HAP-1 (cell line): Measurements from ENCODE around the gene FGR.

Experiments used
- DNase-seq, 2 experiments: peaks; one replicate each; pipeline ENCODE4 v3.0.0-alpha.2; 2016 to 2020; ENCODE audit warnings: low spot score in 2 of 2
- H3K27me3 ChIP-seq: fragments of 250-450 bp; sonication (Bioruptor Pico); 2 replicates; pipeline ENCODE4 v1.5.1; 2020; ENCODE audit warnings: low read depth, mild to moderate bottlenecking, moderate library complexity
- H3K36me3 ChIP-seq: fragments of 250-450 bp; sonication (Bioruptor Pico); replicated peaks from 2 replicates; pipeline ENCODE4 v1.5.1; 2020; ENCODE audit warnings: mild to moderate bottlenecking
- H3K4me1 ChIP-seq: fragments of 250-450 bp; sonication (Bioruptor Pico); 2 replicates; pipeline ENCODE4 v1.5.1; 2020; ENCODE audit warnings: mild to moderate bottlenecking
- H3K4me3 ChIP-seq: fragments of 250-450 bp; sonication (Bioruptor Pico); 2 replicates; pipeline ENCODE4 v1.5.1; 2020; ENCODE audit warnings: mild to moderate bottlenecking, moderate library complexity
- H3K9me3 ChIP-seq: fragments of 250-450 bp; sonication (Bioruptor Pico); 2 replicates; pipeline ENCODE4 v1.5.1; 2020; ENCODE audit warnings: mild to moderate bottlenecking, moderate library complexity
- in situ Hi-C: fragments of 300-500 bp; cut with MboI; formaldehyde crosslinking; loops from 3 replicates; pipeline ENCODE4 v1.14.3; 2020; ENCODE audit warnings: low sequenced_read_pairs, inconsistent platforms, mixed read lengths

FGR gene

DNA sequence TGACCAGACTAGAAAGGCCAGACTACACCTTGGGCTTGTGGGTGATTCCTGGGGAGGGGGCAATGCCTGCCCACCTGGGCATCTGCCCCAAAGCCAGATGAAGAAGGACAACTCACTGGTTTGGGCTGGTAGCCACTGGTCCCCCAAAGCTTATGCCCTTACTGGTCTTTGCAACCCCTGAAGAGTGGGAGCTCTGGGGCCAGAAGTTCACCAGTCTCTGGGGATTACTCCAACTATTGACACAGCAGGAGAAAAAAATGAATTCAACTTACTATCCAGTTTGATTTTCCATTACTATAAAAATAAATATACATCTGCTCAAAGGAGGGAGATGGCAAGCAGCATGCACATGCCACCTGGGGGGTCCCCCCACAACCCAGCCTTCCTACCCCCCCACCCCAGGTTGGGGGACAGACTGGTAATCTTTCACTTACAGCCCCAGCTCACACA, 33.6 kb downstream of the FGR start:
- DNase-seq: no peak
- Histone ChIP-seq H3K4me1 (no peaks in the 10 kb centered on the region), H3K36me3 (no peaks in the 10 kb centered on the region), H3K27me3 (no peaks in the 10 kb centered on the region), H3K9me3 (no peaks in the 10 kb centered on the region), H3K4me3 (no peak overlapping the region)
- in situ Hi-C loops: no loop called here

DNA sequence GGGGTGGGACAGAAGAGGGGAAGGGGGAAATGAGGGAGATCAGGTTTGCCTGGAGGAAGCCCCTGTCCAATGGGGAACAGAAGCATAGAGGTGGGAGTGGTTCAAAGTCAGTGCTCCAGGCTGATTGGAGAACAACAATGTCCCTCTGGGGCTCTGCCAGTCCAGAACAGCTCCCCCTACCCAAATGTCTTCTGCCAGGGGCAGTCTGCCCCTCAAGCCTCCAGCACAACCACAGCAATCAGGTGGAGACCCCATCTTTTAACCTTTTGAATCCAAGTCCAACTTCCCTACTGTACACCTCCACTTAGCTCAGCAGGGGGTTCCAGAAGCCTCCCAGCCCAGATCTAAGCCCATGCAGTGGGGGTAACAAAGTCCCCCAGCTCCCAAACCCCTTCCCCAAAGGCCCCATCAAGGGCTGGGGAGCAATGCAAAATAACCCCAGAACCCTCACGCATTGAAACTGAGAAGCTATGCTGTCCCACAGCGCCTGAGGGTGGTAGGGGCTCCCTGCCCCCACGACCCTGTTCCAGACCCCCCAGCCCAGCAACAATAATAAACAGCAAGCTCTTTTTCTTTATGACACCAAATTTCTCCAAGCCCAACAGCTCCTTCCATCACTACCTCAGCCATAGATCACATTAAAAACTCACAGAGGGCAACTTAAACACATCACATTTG, 34.3 kb downstream of the FGR start:
- no peaks in the 10 kb centered on the region for H3K4me1 ChIP-seq
- no peaks in the 10 kb centered on the region for H3K9me3 ChIP-seq
- H3K4me3 ChIP-seq: no peak overlapping the region
- no peaks in the 10 kb centered on the region for H3K27me3 ChIP-seq
- no peaks in the 10 kb centered on the region for H3K36me3 ChIP-seq
- no peak for DNase-seq
- in situ Hi-C loops: no loop called here

DNA sequence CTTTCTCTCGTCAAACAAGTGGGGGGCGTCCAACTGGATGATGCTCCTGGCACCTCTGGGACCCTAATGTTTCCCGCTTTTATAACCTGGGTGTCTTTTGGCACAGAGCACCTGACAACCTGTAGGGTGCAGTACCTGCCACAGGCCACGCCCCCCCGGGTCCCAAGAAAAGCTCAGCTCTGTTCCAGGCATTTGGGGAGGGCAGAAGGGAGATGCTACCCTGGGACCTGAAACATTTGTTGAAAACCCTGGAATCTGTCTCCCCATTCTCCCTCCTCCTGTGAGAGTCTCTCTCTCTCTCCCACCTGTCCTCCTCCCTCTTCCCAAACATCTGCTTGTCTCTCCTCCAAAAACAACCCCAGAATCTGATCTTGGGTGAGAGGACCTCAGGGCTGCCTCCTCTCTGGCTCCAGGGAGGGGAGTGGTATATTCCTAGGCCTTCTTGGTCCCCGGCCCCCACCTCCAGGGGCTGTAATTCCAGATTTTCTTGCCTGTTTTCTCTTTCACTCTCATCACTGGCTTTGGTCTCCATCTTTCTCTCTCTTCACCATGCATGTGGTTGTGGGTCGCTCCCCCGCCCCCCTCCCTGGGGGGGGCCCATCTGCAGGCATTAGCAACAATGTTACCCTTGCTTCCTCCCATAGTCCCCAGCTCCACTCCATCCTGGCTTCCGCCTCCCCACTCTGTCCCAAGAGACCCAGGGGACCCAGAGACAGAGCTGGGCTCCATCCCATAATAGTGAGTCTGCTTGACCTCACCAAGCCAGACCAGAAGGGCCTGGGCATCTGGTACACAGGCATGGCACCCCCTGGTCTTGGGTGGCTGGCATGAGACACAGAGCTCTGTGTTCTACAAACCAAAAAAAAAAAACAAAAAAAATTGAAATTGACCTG, 35.1 kb downstream of the FGR start:
- Histone ChIP-seq H3K9me3 (no peaks in the 10 kb centered on the region), H3K4me1 (no peaks in the 10 kb centered on the region), H3K36me3 (no peaks in the 10 kb centered on the region), H3K4me3 (no peak overlapping the region), H3K27me3 (no peaks in the 10 kb centered on the region)
- no peak for DNase-seq
- in situ Hi-C loops: no loop called here

GRCh38 chr1:27598902-27599528, 36.0 kb downstream of the FGR start:
- no peak for DNase-seq
- no peaks in the 10 kb centered on the region for H3K4me1 ChIP-seq
- in situ Hi-C loops: no loop called here

DNA sequence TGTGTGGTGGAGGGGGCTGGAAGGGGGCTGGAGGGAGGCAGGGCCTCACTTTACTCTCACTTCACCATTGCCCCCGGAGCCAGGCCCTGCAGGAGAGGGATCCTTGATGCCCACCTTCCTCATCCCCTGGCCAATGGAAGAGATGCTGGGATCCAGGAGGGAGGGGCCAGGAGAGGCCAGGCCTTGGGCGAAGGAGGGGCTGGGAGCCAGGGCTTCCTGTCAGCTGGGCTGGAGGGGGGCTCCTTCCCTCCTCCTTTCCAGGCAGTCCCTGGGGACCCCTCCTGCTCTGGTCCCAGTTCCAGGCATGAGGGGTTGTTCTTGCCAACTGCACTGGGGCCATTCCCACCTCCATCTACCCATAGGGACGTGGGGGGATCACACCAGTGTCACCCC, 36.7 kb downstream of the FGR start:
- Histone ChIP-seq H3K4me3 (no peak overlapping the region), H3K9me3 (no peaks in the 10 kb centered on the region), H3K4me1 (no peaks in the 10 kb centered on the region; the same call in 1 of the 2 replicates), H3K27me3 (no peaks in the 10 kb centered on the region), H3K36me3 (no peaks in the 10 kb centered on the region)
- in situ Hi-C loops: no loop called here
- no peak for DNase-seq

More at GRCh38 chr1:27598902-27599528, 36.0 kb downstream of the FGR start:
- H3K9me3 ChIP-seq: no peaks in the 10 kb centered on the region
- H3K27me3 ChIP-seq: no peaks in the 10 kb centered on the region
- no peak overlapping the region for H3K4me3 ChIP-seq
- H3K36me3 ChIP-seq: no peaks in the 10 kb centered on the region

DNA sequence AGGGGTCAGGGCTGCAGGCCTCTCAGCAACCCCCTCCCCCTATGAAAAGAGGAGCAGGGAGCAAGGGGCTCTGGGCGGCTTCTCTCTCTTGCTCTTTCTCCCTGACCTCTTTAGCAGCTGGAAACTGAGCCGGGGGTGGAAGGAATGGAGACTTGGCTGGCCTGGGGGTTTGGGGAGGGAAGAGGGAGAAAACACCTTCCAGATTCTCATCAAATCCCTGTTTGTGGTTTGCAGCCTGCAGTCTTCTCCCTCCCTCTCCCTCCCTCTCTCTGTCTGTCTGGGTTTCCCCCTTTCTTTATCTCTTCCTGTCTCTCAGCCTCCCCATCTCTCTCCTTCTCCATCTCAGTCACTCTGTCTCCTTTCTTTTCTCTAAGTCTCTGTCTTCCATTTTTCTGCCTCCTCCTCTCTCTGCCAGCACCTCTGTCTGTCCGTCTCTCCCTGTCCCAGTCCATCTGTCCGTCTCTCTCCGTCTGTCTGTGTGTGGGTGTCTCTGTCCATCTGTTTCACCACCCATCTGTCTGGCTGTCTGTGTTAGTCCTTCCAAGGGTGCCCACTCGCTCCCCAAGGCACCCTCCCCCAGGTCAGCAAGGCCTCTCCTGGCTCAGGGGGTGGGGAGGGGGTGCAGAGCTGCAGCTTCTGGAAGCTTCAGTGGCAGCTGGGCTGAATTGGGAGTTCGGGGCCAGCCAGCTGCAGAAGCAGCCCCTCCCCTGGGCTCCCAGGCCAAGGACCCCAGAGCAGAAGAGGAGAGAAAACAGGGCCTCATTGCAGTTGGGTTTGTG, 37.3 kb downstream of the FGR start:
- in situ Hi-C loops: no loop called here
- no peaks in the 10 kb centered on the region for H3K27me3 ChIP-seq
- H3K9me3 ChIP-seq: no peaks in the 10 kb centered on the region
- no peak overlapping the region for H3K4me3 ChIP-seq
- DNase-seq: no peak
- H3K4me1 ChIP-seq: no peaks in the 10 kb centered on the region; the same call in 1 of the 2 replicates
- no peaks in the 10 kb centered on the region for H3K36me3 ChIP-seq

DNA sequence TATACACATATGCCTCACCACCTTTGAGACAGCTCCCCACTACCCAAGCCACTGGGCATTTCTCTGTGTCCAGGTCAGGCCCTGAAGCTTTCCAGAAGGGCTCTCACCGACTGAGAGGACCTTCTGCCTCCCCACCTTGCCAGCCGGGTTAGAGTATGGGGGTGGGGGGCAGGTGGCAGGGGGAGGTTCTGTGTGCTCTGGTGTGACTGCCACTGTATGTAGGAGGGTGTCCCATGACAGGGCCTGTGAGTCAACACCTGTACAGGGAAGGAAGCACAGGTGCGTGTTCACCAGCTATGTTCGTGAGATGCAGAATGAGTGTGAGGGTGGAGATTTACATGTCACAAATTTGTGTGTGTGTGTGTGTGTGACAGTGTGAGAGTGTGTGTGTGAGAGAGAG, 38.0 kb downstream of the FGR start:
- Histone ChIP-seq H3K4me3 (no peak overlapping the region), H3K4me1 (peaks cover under 1% of the 10 kb centered on the region; the same call in 1 of the 2 replicates), H3K9me3 (no peaks in the 10 kb centered on the region), H3K27me3 (no peaks in the 10 kb centered on the region), H3K36me3 (no peaks in the 10 kb centered on the region)
- in situ Hi-C loops: no loop called here
- no peak for DNase-seq

DNA sequence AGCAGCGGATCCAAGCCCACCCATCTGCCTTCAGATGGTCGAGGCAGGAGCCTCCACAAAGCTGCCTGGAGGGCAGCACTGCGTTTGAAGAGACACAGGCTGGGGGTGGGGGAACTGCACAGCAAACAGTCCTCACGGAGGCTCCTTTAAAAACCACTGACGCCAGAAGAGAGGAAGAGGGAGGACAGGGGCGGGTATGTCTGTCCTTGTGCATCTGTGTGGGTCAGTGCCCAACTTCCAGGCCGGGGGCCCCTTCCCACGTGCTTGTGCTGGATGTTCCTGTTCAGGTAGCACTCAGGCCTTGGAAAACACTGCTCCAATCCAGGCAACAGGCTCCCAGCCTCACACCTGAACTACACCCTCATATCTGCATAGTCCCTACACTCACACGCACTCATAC, 38.7 kb downstream of the FGR start:
- in situ Hi-C loops: no loop called here
- H3K4me3 ChIP-seq: no peak overlapping the region
- H3K36me3 ChIP-seq: no peaks in the 10 kb centered on the region
- DNase-seq: no peak
- H3K4me1 ChIP-seq: peaks cover 3% of the 10 kb centered on the region; the same call in 1 of the 2 replicates
- H3K27me3 ChIP-seq: no peaks in the 10 kb centered on the region
- H3K9me3 ChIP-seq: no peaks in the 10 kb centered on the region

DNA sequence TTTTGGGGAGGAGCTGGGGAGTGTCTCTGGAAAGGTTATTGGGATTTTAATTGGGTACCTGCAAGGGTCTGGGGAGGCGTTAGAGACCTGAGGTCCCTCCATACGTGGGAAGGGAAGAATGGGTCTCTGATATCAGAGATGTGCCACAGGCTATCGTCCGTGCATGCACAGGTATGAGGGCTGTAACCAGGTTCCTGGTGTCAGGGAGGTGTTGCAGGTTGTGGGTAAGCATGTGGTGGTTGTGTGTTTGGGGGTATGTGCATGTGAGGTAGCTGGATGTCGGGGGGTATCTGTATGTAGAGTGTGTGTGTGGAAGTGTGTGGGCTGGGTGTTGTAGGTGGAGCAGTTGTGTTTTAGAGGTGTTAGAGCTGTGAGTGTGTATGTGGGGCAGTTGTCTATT, 39.4 kb downstream of the FGR start:
- no peak for DNase-seq
- Histone ChIP-seq H3K27me3 (no peaks in the 10 kb centered on the region), H3K36me3 (no peaks in the 10 kb centered on the region), H3K4me3 (no peak overlapping the region), H3K4me1 (peaks cover 3% of the 10 kb centered on the region; the same call in 1 of the 2 replicates), H3K9me3 (no peaks in the 10 kb centered on the region)
- in situ Hi-C loops: no loop called here

GRCh38 chr1:27594564-27595510, 40.1 kb downstream of the FGR start:
- Histone ChIP-seq H3K9me3 (no peaks in the 10 kb centered on the region), H3K27me3 (no peaks in the 10 kb centered on the region), H3K36me3 (no peaks in the 10 kb centered on the region), H3K4me3 (no peak overlapping the region), H3K4me1 (peaks cover 3% of the 10 kb centered on the region; the same call in 1 of the 2 replicates)
- in situ Hi-C loops: no loop called here
- DNase-seq: no peak

DNA sequence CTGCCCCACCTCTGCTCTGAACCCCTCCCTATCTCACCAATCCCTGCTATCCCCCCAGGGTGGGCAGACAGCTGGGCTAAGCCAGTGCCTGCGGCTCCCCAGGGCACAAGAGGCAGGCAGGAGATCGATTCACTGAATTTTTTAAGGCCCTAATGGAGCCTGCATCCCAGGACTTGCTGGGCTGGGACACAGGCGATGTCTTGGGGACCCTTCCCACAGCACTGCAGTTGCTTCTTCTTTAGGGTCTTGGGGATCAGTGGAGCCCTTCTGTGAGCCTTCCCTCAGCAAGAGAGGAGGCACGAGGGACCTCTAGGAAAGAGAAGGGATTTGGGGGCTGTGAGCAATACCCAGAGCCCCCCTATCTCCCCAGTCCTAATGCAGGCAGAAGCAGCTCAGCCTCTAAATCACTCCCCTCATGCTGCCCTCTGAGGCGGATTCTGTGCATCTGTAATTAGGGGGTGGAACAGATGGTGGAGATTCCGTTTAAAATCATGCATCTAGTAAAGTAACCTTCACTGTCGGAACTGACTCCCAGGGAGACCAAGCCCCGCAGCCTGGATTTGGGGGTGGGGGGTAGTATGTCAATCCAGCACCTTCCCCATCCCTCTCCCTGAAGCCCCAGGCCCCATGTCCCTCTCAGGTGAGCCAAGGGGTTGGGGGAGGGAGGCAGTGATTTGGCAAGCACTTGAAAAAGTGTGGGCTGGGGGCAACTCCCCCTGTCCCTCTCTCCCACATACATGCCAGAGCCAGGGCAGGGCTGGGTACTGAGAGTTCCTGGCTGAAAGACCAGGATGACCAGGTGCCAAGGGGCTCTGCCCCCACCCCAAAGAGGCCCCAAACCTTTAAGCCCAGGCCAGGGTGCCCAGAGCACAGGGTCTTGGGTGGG, 41.1 kb downstream of the FGR start:
- H3K9me3 ChIP-seq: no peaks in the 10 kb centered on the region
- no peaks in the 10 kb centered on the region for H3K36me3 ChIP-seq
- peaks cover 3% of the 10 kb centered on the region; the same call in 1 of the 2 replicates for H3K4me1 ChIP-seq
- DNase-seq: no peak
- in situ Hi-C loops: no loop called here
- H3K4me3 ChIP-seq: no peak overlapping the region
- no peaks in the 10 kb centered on the region for H3K27me3 ChIP-seq
